Central memory CD8-positive, alpha-beta T cell (primary cell): Measurements from ENCODE around the gene TP53I11.

Experiments used
- ATAC-seq: fragments of 150-1000 bp; cut with Tn5 transposase; replicated peaks from 2 replicates; pipeline ENCODE4 v1.10.0; 2022; ENCODE audit warnings: mild to moderate bottlenecking, moderate FRiP score, moderate number of reproducible peaks; ENCODE audit not compliant: poor library complexity, severe bottlenecking; ENCODE audit errors: extremely low read depth
- DNase-seq, 2 donors: peaks; one replicate each; pipeline ENCODE4 v3.0.0; 2021; ENCODE audit warnings: low spot score in 2 of 2
- H3K27ac Mint-ChIP-seq: one replicate; pipeline ENCODE4 v1.8.0; 2022; ENCODE audit warnings: low read depth, mild to moderate bottlenecking, moderate library complexity, mixed read lengths
- H3K27me3 Mint-ChIP-seq: one replicate; pipeline ENCODE4 v1.8.0; 2022; ENCODE audit warnings: mixed read lengths
- H3K36me3 Mint-ChIP-seq: one replicate; pipeline ENCODE4 v1.8.0; 2022; ENCODE audit warnings: mild to moderate bottlenecking, moderate library complexity, mixed read lengths; ENCODE audit not compliant: insufficient read depth
- H3K4me1 Mint-ChIP-seq: one replicate; pipeline ENCODE4 v1.8.0; 2022; ENCODE audit warnings: mixed read lengths
- H3K4me3 Mint-ChIP-seq: one replicate; pipeline ENCODE4 v1.8.0; 2022; ENCODE audit warnings: mild to moderate bottlenecking, moderate library complexity, mixed read lengths
- H3K9me3 Mint-ChIP-seq: one replicate; pipeline ENCODE4 v1.8.0; 2022; ENCODE audit warnings: mixed read lengths

TP53I11 gene

GRCh38 chr11:44973632-44974401, 23.1 kb upstream of the TP53I11 start:
- no peaks in the 10 kb centered on the region for H3K9me3 Mint-ChIP-seq
- peaks cover 12% of the 10 kb centered on the region for H3K4me1 Mint-ChIP-seq
- ATAC-seq = no peak
- DNase-seq = no peak
- H3K4me3 Mint-ChIP-seq = no peak overlapping the region
- H3K27ac Mint-ChIP-seq = no peak overlapping the region
- no peaks in the 10 kb centered on the region for H3K36me3 Mint-ChIP-seq
- no peaks in the 10 kb centered on the region for H3K27me3 Mint-ChIP-seq

- H3K4me1 Mint-ChIP-seq = peaks cover 12% of the 10 kb centered on the region
- no peaks in the 10 kb centered on the region for H3K9me3 Mint-ChIP-seq
- H3K36me3 Mint-ChIP-seq = no peaks in the 10 kb centered on the region
- H3K4me3 Mint-ChIP-seq = no peak overlapping the region
- no peaks in the 10 kb centered on the region for H3K27me3 Mint-ChIP-seq
- ATAC-seq (no peak), DNase-seq (no peak)
- no peak overlapping the region for H3K27ac Mint-ChIP-seq
These were observed 22.2 kb upstream of the TP53I11 start for GRCh38 chr11:44972746-44973435.

- no peak for DNase-seq
- Mint-ChIP-seq H3K9me3 (no peaks in the 10 kb centered on the region), H3K4me3 (no peak overlapping the region), H3K27ac (no peak overlapping the region), H3K27me3 (no peaks in the 10 kb centered on the region), H3K4me1 (peaks cover 12% of the 10 kb centered on the region), H3K36me3 (no peaks in the 10 kb centered on the region)
- no peak for ATAC-seq
These were observed 20.5 kb upstream of the TP53I11 start for GRCh38 chr11:44971185-44971584.

GRCh38 chr11:44970293-44970692, 19.6 kb upstream of the TP53I11 start:
- DNase-seq = no peak
- H3K36me3 Mint-ChIP-seq = no peaks in the 10 kb centered on the region
- no peaks in the 10 kb centered on the region for H3K9me3 Mint-ChIP-seq
- H3K27ac Mint-ChIP-seq = no peak overlapping the region
- no peak overlapping the region for H3K4me3 Mint-ChIP-seq
- peaks cover 9% of the 10 kb centered on the region for H3K4me1 Mint-ChIP-seq
- no peak for ATAC-seq
- H3K27me3 Mint-ChIP-seq = no peaks in the 10 kb centered on the region

GRCh38 chr11:44969651-44970252, 19.1 kb upstream of the TP53I11 start:
- Mint-ChIP-seq H3K36me3 (no peaks in the 10 kb centered on the region), H3K4me3 (no peak overlapping the region), H3K27me3 (no peaks in the 10 kb centered on the region), H3K4me1 (peaks cover 3% of the 10 kb centered on the region), H3K9me3 (no peaks in the 10 kb centered on the region), H3K27ac (no peak overlapping the region)
- no peak for DNase-seq
- ATAC-seq = no peak

GRCh38 chr11:44968510-44968909, 17.8 kb upstream of the TP53I11 start:
- H3K9me3 Mint-ChIP-seq = no peaks in the 10 kb centered on the region
- H3K27ac Mint-ChIP-seq = no peak overlapping the region
- H3K4me1 Mint-ChIP-seq = peaks cover 4% of the 10 kb centered on the region
- ATAC-seq (no peak), DNase-seq (no peak)
- H3K36me3 Mint-ChIP-seq = no peaks in the 10 kb centered on the region
- no peaks in the 10 kb centered on the region for H3K27me3 Mint-ChIP-seq
- H3K4me3 Mint-ChIP-seq = no peak overlapping the region

- ATAC-seq (no peak), DNase-seq (no peak)
- Mint-ChIP-seq H3K27me3 (no peaks in the 10 kb centered on the region), H3K9me3 (no peaks in the 10 kb centered on the region), H3K36me3 (no peaks in the 10 kb centered on the region), H3K27ac (no peak overlapping the region), H3K4me1 (peaks cover 4% of the 10 kb centered on the region), H3K4me3 (no peak overlapping the region)
These were observed 17.3 kb upstream of the TP53I11 start for GRCh38 chr11:44967930-44968496.

GRCh38 chr11:44966694-44967093, 16.0 kb upstream of the TP53I11 start:
- Mint-ChIP-seq H3K27ac (no peak overlapping the region), H3K9me3 (no peaks in the 10 kb centered on the region), H3K36me3 (no peaks in the 10 kb centered on the region), H3K4me3 (no peak overlapping the region), H3K27me3 (no peaks in the 10 kb centered on the region), H3K4me1 (peaks cover 4% of the 10 kb centered on the region)
- DNase-seq (no peak), ATAC-seq (no peak)

GRCh38 chr11:44964526-44965209, 14.0 kb upstream of the TP53I11 start:
- H3K36me3 Mint-ChIP-seq = no peaks in the 10 kb centered on the region
- no peaks in the 10 kb centered on the region for H3K27me3 Mint-ChIP-seq
- H3K9me3 Mint-ChIP-seq = no peaks in the 10 kb centered on the region
- H3K27ac Mint-ChIP-seq = no peak overlapping the region
- ATAC-seq = no peak
- peaks cover 4% of the 10 kb centered on the region for H3K4me1 Mint-ChIP-seq
- no peak overlapping the region for H3K4me3 Mint-ChIP-seq
- no peak for DNase-seq

GRCh38 chr11:44963948-44964347, 13.3 kb upstream of the TP53I11 start:
- H3K4me3 Mint-ChIP-seq = no peak overlapping the region
- H3K27ac Mint-ChIP-seq = no peak overlapping the region

GRCh38 chr11:44963136-44963535, 12.5 kb upstream of the TP53I11 start:
- no peaks in the 10 kb centered on the region for H3K36me3 Mint-ChIP-seq
- no peaks in the 10 kb centered on the region for H3K9me3 Mint-ChIP-seq
- ATAC-seq (no peak), DNase-seq (no peak)
- H3K27me3 Mint-ChIP-seq = no peaks in the 10 kb centered on the region
- H3K4me3 Mint-ChIP-seq = no peak overlapping the region
- H3K27ac Mint-ChIP-seq = no peak overlapping the region
- H3K4me1 Mint-ChIP-seq = peaks cover 9% of the 10 kb centered on the region

More at GRCh38 chr11:44963948-44964347, 13.3 kb upstream of the TP53I11 start:
- Mint-ChIP-seq H3K36me3 (no peaks in the 10 kb centered on the region), H3K9me3 (no peaks in the 10 kb centered on the region), H3K4me1 (peaks cover 6% of the 10 kb centered on the region), H3K27me3 (no peaks in the 10 kb centered on the region)
- ATAC-seq (no peak), DNase-seq (no peak)

GRCh38 chr11:44962464-44962863, 11.8 kb upstream of the TP53I11 start:
- ATAC-seq (no peak), DNase-seq (no peak)
- H3K4me3 Mint-ChIP-seq = no peak overlapping the region
- peaks cover 9% of the 10 kb centered on the region for H3K4me1 Mint-ChIP-seq
- H3K9me3 Mint-ChIP-seq = no peaks in the 10 kb centered on the region
- no peaks in the 10 kb centered on the region for H3K36me3 Mint-ChIP-seq
- H3K27ac Mint-ChIP-seq = no peak overlapping the region
- no peaks in the 10 kb centered on the region for H3K27me3 Mint-ChIP-seq
